AG09319 (cell line): ENCODE measurements around the gene CCT6B.
"Not testable (repeated sequence)": the region's sequence is repeated elsewhere in the genome, so short reads cannot be mapped to it uniquely, and the experiment has no call there.

Experiments used
- DNase-seq: peaks from one replicate; pipeline ENCODE4 v3.0.0-alpha.2; 2010; ENCODE audit warnings: low read depth; ENCODE audit errors: extremely low read depth
- TF ChIP-seq, protein P1 (sequence below): IDR thresholded peaks from 2 replicates; pipeline ENCODE4 v1.5.1; 2011; ENCODE audit warnings: low read depth, mild to moderate bottlenecking, inconsistent platforms, low read length, moderate library complexity

Gene CCT6B

GRCh38 chr17:35001549-35001948 lies 40.3 kb upstream of the CCT6B start:
- TF ChIP-seq, protein P1, sequence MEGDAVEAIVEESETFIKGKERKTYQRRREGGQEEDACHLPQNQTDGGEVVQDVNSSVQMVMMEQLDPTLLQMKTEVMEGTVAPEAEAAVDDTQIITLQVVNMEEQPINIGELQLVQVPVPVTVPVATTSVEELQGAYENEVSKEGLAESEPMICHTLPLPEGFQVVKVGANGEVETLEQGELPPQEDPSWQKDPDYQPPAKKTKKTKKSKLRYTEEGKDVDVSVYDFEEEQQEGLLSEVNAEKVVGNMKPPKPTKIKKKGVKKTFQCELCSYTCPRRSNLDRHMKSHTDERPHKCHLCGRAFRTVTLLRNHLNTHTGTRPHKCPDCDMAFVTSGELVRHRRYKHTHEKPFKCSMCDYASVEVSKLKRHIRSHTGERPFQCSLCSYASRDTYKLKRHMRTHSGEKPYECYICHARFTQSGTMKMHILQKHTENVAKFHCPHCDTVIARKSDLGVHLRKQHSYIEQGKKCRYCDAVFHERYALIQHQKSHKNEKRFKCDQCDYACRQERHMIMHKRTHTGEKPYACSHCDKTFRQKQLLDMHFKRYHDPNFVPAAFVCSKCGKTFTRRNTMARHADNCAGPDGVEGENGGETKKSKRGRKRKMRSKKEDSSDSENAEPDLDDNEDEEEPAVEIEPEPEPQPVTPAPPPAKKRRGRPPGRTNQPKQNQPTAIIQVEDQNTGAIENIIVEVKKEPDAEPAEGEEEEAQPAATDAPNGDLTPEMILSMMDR = no peak
- no peak for DNase-seq

GRCh38 chr17:35000965-35001364 lies 39.7 kb upstream of the CCT6B start:
- DNase-seq = not testable (repeated sequence)

- TF ChIP-seq, protein P1 = no peak
- DNase-seq = no peak
Observed at GRCh38 chr17:34999456-34999855, 38.2 kb upstream of the CCT6B start.

DNA sequence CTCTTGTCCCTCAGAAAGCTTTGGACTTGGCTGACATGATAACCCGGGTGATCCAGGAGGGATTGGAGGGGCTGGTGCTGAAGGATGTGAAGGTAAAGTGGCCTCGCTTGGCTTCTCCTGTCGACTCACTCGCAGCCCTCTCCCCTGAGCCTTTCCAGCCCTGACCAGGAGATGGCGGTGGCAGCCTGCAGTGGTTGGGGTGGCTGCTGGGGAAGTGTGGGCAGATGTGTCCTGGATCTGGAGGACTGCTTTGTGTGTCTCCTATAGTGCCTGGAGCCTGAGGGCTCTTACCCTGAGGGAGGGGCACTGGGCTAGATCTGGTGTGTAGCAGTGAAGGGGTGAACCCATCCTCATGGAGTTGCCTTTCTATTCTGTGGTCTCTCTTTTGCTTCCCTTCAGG lies 36.9 kb upstream of the CCT6B start:
- TF ChIP-seq, protein P1 = peak; percentile 89
- DNase-seq = no peak

- TF ChIP-seq, protein P1 = no peak
- peak; percentile 72 for DNase-seq
Observed at GRCh38 chr17:34997355-34997862, 36.1 kb upstream of the CCT6B start.

- TF ChIP-seq, protein P1 = no peak
- DNase-seq = no peak
Observed at GRCh38 chr17:34996422-34997285, 35.4 kb upstream of the CCT6B start.

- no peak for DNase-seq
- TF ChIP-seq, protein P1 = no peak
Observed at GRCh38 chr17:34993031-34993430, 31.8 kb upstream of the CCT6B start.
